EL (cell line): ENCODE results near the gene TOMM70.
"Not testable (repeated sequence)": the region's sequence is repeated elsewhere in the genome, so short reads cannot be mapped to it uniquely, and the experiment has no call there.

Experiments used
- DNase-seq: peaks from one replicate; pipeline ENCODE4 v3.0.0-alpha.2; 2016

TOMM70 gene

DNA sequence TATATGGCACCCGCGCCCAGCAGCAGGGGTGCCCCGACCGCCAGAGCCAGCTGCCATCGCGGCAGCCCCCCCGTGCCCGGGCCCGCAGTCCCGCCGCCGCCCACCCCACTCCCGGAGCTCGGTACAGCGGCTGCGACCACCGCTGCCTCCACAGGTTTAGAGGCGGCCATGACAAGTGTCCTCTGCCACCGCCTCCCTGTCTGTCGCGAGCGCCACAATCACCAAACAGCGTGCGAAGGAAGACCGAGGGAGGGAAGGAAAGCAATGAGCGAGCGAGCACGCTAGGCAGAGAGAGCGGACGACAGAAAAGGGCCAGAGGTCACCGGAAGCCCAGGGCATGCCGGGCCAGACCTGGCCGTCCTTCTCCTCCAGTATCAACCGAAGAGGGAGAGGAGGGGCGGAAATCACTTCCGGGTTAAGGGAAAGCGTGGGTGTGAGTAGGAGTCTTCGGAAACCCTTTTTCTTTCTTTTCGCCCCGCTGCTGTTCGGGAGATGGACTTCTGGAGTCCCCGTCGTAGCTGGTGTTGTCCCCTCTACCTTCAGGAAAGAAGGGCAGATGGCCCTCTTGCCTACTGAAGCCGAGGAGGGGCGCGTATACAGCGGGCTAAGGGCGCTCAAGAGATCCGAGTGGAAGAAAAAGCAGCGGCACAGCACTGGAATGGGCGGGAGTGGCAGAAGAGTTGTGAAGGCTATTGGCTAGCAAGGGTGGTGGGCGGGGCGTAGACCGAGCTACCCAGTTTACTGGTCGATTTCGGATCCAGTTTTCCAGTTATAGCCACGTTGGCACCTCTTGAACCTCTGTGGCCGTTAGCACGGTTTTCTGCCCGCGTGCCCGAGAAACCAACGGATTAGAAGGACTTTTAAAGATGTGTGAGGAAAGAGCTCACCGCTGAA is at the start of gene TOMM70, which contains the start of gene LNP1:
TOMM70 (minus strand) TSS at position 310 of the 894 bp plus-strand sequence; CDS start at position 170, 140 bp downstream.
LNP1 (plus strand) TSS at position 760 of the 894 bp plus-strand sequence. CDS start 28,191 bp downstream, outside the sequence.
- DNase-seq: peak; percentile 98

DNA sequence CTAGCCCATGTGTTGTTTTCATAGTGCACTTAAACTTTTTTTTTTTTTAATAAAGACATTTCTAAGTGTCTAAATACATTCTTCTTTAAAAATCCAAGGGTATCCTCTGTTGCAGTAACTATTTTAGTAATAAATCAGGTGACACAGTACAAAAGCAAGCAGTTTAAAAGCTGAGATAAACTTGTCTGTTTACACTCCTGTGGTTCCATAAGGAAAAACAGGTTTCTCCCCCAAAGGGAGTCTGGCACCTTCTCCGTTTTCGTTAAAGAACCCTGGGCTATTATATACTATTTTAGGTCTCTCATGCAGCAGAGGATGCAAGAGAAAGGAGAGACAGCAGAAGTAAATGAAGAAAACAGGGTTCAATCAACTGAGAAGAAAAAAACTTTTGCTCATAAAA is 48.3 kb upstream of the TOMM70 start:
- no peak for DNase-seq

DNA sequence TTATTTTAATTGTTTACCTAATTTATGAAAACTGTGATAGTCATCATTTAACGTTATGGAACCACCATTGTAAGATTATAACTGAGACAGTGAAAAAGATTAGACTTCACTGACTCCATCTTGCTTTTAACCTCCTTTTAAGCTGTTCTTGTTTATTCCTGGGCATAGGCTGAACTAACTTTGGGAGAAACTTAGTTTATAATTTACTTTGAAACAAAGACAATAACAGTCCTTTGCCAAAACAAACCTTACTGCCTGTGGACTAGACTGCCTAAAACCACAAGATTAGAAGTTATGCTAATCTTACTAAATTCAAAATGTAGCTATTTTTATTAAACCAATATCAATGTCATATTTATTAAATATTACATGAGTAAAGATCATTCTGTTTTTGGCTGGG is 47.2 kb upstream of the TOMM70 start:
- DNase-seq: no peak

DNA sequence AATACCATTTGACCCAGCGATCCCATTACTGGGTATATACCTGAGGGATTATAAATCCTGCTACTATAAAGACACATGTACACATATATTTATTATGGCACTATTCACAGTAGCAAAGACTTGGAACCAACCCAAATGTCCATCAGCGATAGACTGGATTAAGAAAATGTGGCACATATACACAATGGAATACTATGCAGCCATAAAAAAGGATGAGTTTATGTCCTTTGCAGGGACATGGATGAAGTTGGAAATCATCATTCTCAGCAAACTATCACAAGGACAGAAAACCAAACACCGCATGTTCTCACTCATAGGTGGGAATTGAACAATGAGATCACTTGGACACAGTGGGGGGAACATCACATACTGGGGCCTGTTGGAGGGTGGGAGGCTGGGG is 46.2 kb upstream of the TOMM70 start:
- DNase-seq: not testable (repeated sequence)

- no peak for DNase-seq
Observed at GRCh38 chr3:100443690-100444089, 42.8 kb upstream of the TOMM70 start.

- DNase-seq: no peak
Observed at GRCh38 chr3:100440895-100441294, 40.0 kb upstream of the TOMM70 start.

GRCh38 chr3:100438623-100438974 is 37.7 kb upstream of the TOMM70 start:
- DNase-seq: no peak

GRCh38 chr3:100437721-100438622 is 37.1 kb upstream of the TOMM70 start:
- DNase-seq: no peak

GRCh38 chr3:100436951-100437350 is 36.1 kb upstream of the TOMM70 start:
- peak; percentile 17 for DNase-seq

- no peak for DNase-seq
Observed at GRCh38 chr3:100429187-100429716, 28.4 kb upstream of the TOMM70 start.

- no peak for DNase-seq
Observed at GRCh38 chr3:100427699-100428098, 26.8 kb upstream of the TOMM70 start.

DNA sequence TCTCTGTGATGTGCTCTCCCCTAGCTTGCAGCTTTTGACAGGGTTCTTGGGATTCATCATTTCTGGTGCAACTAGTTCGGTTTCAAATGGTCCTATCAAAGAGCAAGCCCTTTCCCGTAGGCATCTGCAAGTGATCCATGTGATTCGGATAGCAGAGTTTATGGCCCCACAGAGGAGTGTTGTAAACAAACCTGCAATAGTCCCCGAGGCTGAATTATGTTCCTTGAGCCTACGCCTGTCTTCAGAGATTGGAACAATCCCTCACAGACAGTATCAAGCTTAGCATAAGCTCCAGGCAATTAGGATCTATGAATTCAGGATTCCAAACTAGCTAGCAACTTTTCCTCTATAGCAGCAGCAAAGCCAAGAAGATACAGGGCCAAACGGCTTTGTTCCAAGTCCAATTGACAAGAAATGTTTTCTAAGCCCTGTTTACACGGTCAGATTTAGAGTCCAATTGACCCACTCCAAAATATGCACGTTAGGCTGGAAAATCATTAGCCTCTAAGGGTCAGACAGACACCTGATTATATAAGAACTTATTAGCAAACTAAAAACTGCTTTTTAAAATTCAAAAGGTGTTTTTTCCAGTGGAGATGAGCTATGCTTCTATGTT is 25.3 kb upstream of the TOMM70 start:
- DNase-seq: no peak

DNA sequence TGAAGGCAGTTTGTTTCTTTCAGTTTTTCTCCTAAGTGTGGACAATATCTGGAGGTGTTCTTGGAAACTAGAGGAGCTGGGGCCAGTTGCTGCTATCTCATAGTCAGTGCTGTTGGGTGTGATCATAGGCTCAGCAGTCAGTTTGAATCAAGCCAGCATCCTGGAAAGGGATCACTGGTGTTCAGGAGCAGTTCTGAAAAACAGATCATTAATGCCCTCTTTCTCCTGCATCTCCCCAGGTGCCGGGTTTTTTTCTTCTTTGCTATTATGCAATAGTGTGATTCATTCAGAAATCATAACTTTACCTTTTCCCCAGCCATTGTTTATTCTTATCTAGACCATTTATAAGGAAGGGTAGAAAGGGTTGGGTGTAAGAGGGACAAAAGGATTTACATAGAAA is 24.4 kb upstream of the TOMM70 start:
- no peak for DNase-seq

DNA sequence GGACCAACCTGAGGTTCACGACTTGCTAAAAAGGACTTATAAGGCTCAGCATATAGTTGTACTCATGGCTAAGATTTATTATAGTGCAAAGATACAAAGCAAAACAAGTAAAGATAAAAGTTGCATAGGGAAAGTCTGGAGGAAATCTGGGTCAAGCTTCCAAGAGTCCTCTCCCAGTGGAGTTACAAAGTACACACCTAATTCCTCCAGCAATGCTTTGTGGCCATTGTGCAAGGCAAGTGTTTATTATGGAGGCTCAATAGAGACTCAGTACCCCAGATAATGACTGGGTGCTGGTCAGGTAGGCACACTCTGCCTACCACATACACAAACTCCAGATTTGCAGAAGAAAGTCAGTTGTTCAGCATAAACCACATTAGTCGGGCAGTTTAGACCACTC is 23.4 kb upstream of the TOMM70 start:
- no peak for DNase-seq

- DNase-seq: no peak
Observed at GRCh38 chr3:100423611-100424010, 22.7 kb upstream of the TOMM70 start.

- no peak for DNase-seq
Observed at GRCh38 chr3:100420885-100421284, 20.0 kb upstream of the TOMM70 start.

GRCh38 chr3:100419406-100419805 is 18.5 kb upstream of the TOMM70 start:
- no peak for DNase-seq

- DNase-seq: no peak
Observed at GRCh38 chr3:100416863-100417262, 16.0 kb upstream of the TOMM70 start.

DNA sequence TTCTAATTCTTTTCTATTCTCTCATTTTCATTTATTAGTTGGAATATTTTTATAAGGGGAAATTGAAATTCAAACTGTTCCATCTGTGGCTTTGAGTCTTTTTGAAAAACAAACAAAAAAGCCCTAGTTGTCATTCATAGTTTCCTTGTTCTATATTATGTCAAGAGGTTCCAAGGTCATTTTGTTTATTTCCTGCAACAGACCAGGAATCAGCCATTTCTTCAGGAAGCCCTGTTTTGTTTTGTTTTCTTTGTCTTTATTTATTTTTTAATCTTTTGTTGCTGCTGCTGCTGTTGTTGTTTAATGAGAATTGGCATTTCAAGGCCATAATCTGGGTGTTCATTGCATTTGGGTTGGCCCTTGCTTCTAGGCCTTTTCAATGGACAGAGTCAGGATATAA is 15.3 kb upstream of the TOMM70 start:
- no peak for DNase-seq

GRCh38 chr3:100413613-100414012 is 12.7 kb upstream of the TOMM70 start:
- DNase-seq: no peak

- DNase-seq: no peak
Observed at GRCh38 chr3:100412912-100413590, 12.2 kb upstream of the TOMM70 start.
